Lung (tissue), 10 donors: ENCODE measurements around the gene EIF3C. TPM values are rescaled to one million over a fixed set of nuclear protein-coding genes. Genes with fewer than 3 reads are reported as not detected.
"Not testable (repeated sequence)": the region's sequence is repeated elsewhere in the genome, so short reads cannot be mapped to it uniquely, and the experiment has no call there.

Source experiments
- ATAC-seq: fragments of 200-7000 bp; cut with Tn5 transposase; one replicate; pipeline ENCODE4 v1.9.1; 2020; ENCODE audit warnings: moderate number of reproducible peaks; ENCODE audit not compliant: insufficient read depth, low FRiP score
- DNase-seq, 3 donors: peaks; one replicate each; pipeline ENCODE4 v3.0.0-alpha.2; 2013 to 2017
- H3K27ac ChIP-seq, 2 donors: one replicate each; pipeline ENCODE4 v1.5.1; 2013; ENCODE audit warnings: mild to moderate bottlenecking in 2 of 2, moderate library complexity in 2 of 2, control low read depth in 1 of 2, inconsistent platforms in 1 of 2, low read depth in 1 of 2, low read length in 1 of 2
- H3K27me3 ChIP-seq, 3 donors: one replicate each; pipeline ENCODE4 v1.5.1; 2013; ENCODE audit warnings: low read length in 2 of 3; ENCODE audit not compliant: control insufficient read depth in 3 of 3, insufficient read depth in 3 of 3
- H3K36me3 ChIP-seq, 4 donors: one replicate each; pipeline ENCODE4 v1.5.1; 2013; ENCODE audit warnings: low read length in 4 of 4, mild to moderate bottlenecking in 1 of 4, moderate library complexity in 1 of 4; ENCODE audit not compliant: control insufficient read depth in 4 of 4, insufficient read depth in 4 of 4
- H3K4me1 ChIP-seq, 5 donors: one replicate each; pipeline ENCODE4 v1.5.1; 2013; ENCODE audit warnings: low read length in 5 of 5, mild to moderate bottlenecking in 2 of 5, moderate library complexity in 1 of 5; ENCODE audit not compliant: control insufficient read depth in 5 of 5, insufficient read depth in 5 of 5
- H3K4me3 ChIP-seq: one replicate; pipeline ENCODE4 v1.5.1; 2013; ENCODE audit warnings: mild to moderate bottlenecking, control low read depth, moderate library complexity
- H3K9ac ChIP-seq, 2 donors: one replicate each; pipeline ENCODE4 v1.5.1; 2013; ENCODE audit warnings: low read length in 2 of 2, control low read depth in 1 of 2; ENCODE audit not compliant: insufficient read depth in 1 of 2
- H3K9me3 ChIP-seq, 4 donors: one replicate each; pipeline ENCODE4 v1.5.1; 2013; ENCODE audit warnings: low read length in 3 of 4, mild to moderate bottlenecking in 1 of 4, moderate library complexity in 1 of 4; ENCODE audit not compliant: control insufficient read depth in 4 of 4, insufficient read depth in 3 of 4
- WGBS, 2 donors: extraction: QIAGEN DNeasy Blood & Tissue Kit; methylation state at CpG; one replicate each; pipeline ENCODE4 v1.1.7; 2013; 5-methylcytosine and 5-hydroxymethylcytosine counted together
- polyA plus RNA-seq, 2 donors: library from polyadenylated mRNA; stranded (reverse); fragments of 200-250 nt; gene quantifications; one replicate each; pipeline ENCODE4 v1.2.1, GENCODE V29; 2013
- total RNA-seq, 2 donors: library from RNA; depleted of rRNA in 1 of 2; stranded (reverse); fragments of >200 nt in 1 of 2; gene quantifications; one replicate each; pipeline ENCODE4 v1.2.1, GENCODE V29; 2014 to 2021
- donor health status: Bipolar disorder and iron deficiency.
- donor health status: healthy.
- donor health status: DM: yes; HTN: yes; CAD: no.

EIF3C gene
- total and polyA plus RNA-seq, 4 donors, result 324 to 984 (median 358) TPM

GRCh38 chr16:28732455-28733124, 21.3 kb downstream of the EIF3C start:
- not testable (repeated sequence) for DNase-seq, H3K27me3 ChIP-seq, H3K36me3 ChIP-seq, H3K9ac ChIP-seq, H3K4me1 ChIP-seq, H3K9me3 ChIP-seq, H3K27ac ChIP-seq, ATAC-seq, H3K4me3 ChIP-seq
- WGBS, 2 donors, result 92% methylated on average over 1 of the region's 9 CpGs; no CpG with 5 or more reads in 1 of the 2 donors

- H3K36me3 ChIP-seq, H3K9me3 ChIP-seq, H3K4me3 ChIP-seq, H3K4me1 ChIP-seq, H3K27ac ChIP-seq, DNase-seq, H3K27me3 ChIP-seq, ATAC-seq, H3K9ac ChIP-seq: not testable (repeated sequence)
- 13 to 42% methylated on average over 2 to 6 of the region's 9 CpGs for WGBS, 2 donors
Observed at GRCh38 chr16:28739787-28740186, 28.5 kb downstream of the EIF3C start.

DNA sequence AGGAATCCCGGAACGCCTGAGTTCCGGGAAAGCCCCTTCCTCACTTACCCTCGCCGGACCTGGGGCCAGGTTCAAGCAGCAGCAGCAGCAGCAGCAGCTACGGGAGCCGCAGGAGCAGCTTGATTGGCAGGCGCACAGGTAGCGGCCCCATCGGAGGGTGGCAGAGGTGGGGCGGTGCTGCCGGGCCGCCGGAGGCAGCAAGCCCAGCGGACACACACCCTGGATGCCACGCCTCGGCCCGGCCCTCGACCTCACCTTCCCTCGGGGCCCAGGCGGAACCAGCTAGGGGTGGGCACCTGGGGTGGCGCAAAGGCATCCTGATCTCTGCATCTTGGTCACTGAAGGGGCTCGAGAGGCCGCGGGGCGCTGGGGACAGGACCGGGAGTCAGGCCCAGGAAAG, 29.4 kb downstream of the EIF3C start:
- H3K27ac ChIP-seq, H3K4me3 ChIP-seq, ATAC-seq, H3K9ac ChIP-seq, H3K36me3 ChIP-seq, H3K9me3 ChIP-seq, H3K27me3 ChIP-seq, H3K4me1 ChIP-seq, DNase-seq: not testable (repeated sequence)
- 6% methylated on average over 9 of the region's 27 CpGs; no CpG with 5 or more reads in 1 of the 2 donors for WGBS, 2 donors

DNA sequence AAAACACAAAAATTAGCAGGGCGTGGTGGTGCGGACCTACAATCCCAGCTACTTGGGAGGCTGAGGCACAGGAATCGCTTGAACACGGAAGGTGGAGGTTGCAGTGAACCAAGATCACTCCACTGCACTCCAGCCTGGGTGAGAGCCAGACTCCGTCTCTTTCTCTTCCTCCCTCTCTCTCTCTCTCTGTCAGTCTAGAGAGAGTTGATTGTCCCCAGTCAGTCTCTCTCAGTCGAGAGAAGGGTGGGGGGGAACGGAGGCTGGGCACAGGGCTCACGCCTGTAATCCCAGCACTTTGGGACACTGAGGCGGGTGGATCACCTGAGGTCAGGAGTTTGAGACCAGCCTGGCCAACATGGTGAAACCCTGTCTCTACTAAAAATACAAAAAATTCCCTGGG, 30.0 kb downstream of the EIF3C start:
- not testable (repeated sequence) for H3K9me3 ChIP-seq, H3K4me1 ChIP-seq, H3K27me3 ChIP-seq, ATAC-seq, H3K27ac ChIP-seq, H3K36me3 ChIP-seq, H3K4me3 ChIP-seq, H3K9ac ChIP-seq
- peak in 1 of 3 donors; percentile 0 for DNase-seq
- 73% methylated on average over 3 to 4 of the region's 9 CpGs for WGBS, 2 donors

- not testable (repeated sequence) for H3K4me3 ChIP-seq, DNase-seq, H3K36me3 ChIP-seq, H3K9me3 ChIP-seq, H3K4me1 ChIP-seq, ATAC-seq, H3K9ac ChIP-seq, H3K27me3 ChIP-seq, H3K27ac ChIP-seq
- 20 to 21% methylated on average over 1 to 24 of the region's 62 CpGs for WGBS, 2 donors
Observed at GRCh38 chr16:28746618-28747350, 35.5 kb downstream of the EIF3C start.

- not testable (repeated sequence) for H3K27ac ChIP-seq, H3K36me3 ChIP-seq, H3K9ac ChIP-seq, H3K27me3 ChIP-seq, H3K4me1 ChIP-seq, DNase-seq, H3K4me3 ChIP-seq, H3K9me3 ChIP-seq
- peak; percentile 100 for ATAC-seq
- WGBS, 2 donors, result 12 to 25% methylated on average over 8 to 18 of the region's 33 CpGs
Observed at GRCh38 chr16:28749997-28750465, 38.8 kb downstream of the EIF3C start.

GRCh38 chr16:28750469-28751067, 39.3 kb downstream of the EIF3C start:
- WGBS, 2 donors, result no CpG with 5 or more reads among the region's 48 CpGs
- DNase-seq, H3K27me3 ChIP-seq, H3K9me3 ChIP-seq, H3K4me3 ChIP-seq, H3K27ac ChIP-seq, H3K4me1 ChIP-seq, H3K36me3 ChIP-seq, H3K9ac ChIP-seq: not testable (repeated sequence)
- ATAC-seq, result peak; percentile 30

- H3K4me1 ChIP-seq, H3K27ac ChIP-seq, H3K9ac ChIP-seq, ATAC-seq, H3K9me3 ChIP-seq, H3K4me3 ChIP-seq, H3K27me3 ChIP-seq, H3K36me3 ChIP-seq, DNase-seq: not testable (repeated sequence)
- no CpG with 5 or more reads among the region's 5 CpGs for WGBS, 2 donors
Observed at GRCh38 chr16:28751487-28751886, 40.2 kb downstream of the EIF3C start, which contains the start of gene NPIPB9. NPIPB9 (plus strand) TSS chr16:28751787.
